Caco-2 (cell line): ENCODE measurements around the gene RPUSD4. TPM values are rescaled to one million over a fixed set of nuclear protein-coding genes. Genes with fewer than 3 reads are reported as not detected.

Experiments used
- BruUV-seq: library from RNA; stranded (reverse); fragments of 400-500 nt; replicated peaks from 2 replicates; lab custom pipeline; 2021; lab: Mats Ljungman, UMichigan
- CTCF ChIA-PET: fragments of 300-600 bp; sonication (Branson Sonifier 250); formaldehyde crosslinking; loops from one replicate; lab custom pipeline; 2022; ENCODE audit warnings: antibody characterized with exemption; lab: Charles Lee
- POLR2A ChIA-PET: fragments of 300-600 bp; sonication (Branson Sonifier 250); formaldehyde crosslinking; loops from one replicate; lab custom pipeline; 2022; ENCODE audit warnings: antibody characterized with exemption; lab: Charles Lee
- DNase-seq, 2 experiments: peaks; one replicate each; pipeline versions ENCODE4 v3.0.0 to v3.0.0-alpha.2; 2020 to 2022
- H3K27me3 ChIP-seq: replicated peaks from 2 replicates; pipeline ENCODE4 v1.6.0; 2011; ENCODE audit warnings: low read length; ENCODE audit not compliant: control insufficient read depth, insufficient read depth
- H3K36me3 ChIP-seq: 2 replicates; pipeline ENCODE4 v1.5.1; 2011; ENCODE audit warnings: low read length; ENCODE audit not compliant: control insufficient read depth, insufficient read depth
- H3K4me1 ChIP-seq: fragments of 250-450 bp; sonication (Bioruptor Pico); 2 replicates; pipeline ENCODE4 v1.5.1; 2020; ENCODE audit warnings: mild to moderate bottlenecking
- H3K4me3 ChIP-seq: 2 replicates; pipeline ENCODE4 v1.5.1; 2011; ENCODE audit warnings: low read depth, mild to moderate bottlenecking, control low read depth, low read length
- H3K9me3 ChIP-seq: fragments of 250-450 bp; sonication (Bioruptor Pico); 2 replicates; pipeline ENCODE4 v1.5.1; 2020; ENCODE audit warnings: mild to moderate bottlenecking, moderate library complexity
- H3K27ac Mint-ChIP-seq: one replicate; pipeline ENCODE4 v1.8.0; 2022; ENCODE audit warnings: mixed read lengths; ENCODE audit not compliant: unreplicated experiment
- H3K27me3 Mint-ChIP-seq: one replicate; pipeline ENCODE4 v1.8.0; 2022; ENCODE audit warnings: mixed read lengths; ENCODE audit not compliant: insufficient read depth, unreplicated experiment
- H3K36me3 Mint-ChIP-seq: one replicate; pipeline ENCODE4 v1.8.0; 2022; ENCODE audit warnings: mild to moderate bottlenecking, mixed read lengths; ENCODE audit not compliant: insufficient read depth, unreplicated experiment
- H3K4me1 Mint-ChIP-seq: one replicate; pipeline ENCODE4 v1.8.0; 2022; ENCODE audit warnings: low read depth, mixed read lengths; ENCODE audit not compliant: unreplicated experiment
- H3K4me3 Mint-ChIP-seq: one replicate; pipeline ENCODE4 v1.8.0; 2022; ENCODE audit warnings: mild to moderate bottlenecking, moderate library complexity, mixed read lengths; ENCODE audit not compliant: unreplicated experiment
- H3K9me3 Mint-ChIP-seq: one replicate; pipeline ENCODE4 v1.8.0; 2022; ENCODE audit warnings: mixed read lengths; ENCODE audit not compliant: unreplicated experiment
- CTCF ChIP-seq, 2 experiments: fragments of 200-600 bp in 1 of 2; IDR thresholded peaks; 1 replicate in 1 of 2; 2 replicates in 1 of 2; pipeline versions ENCODE4 v1.5.1 to v1.8.0; 2011 to 2022; ENCODE audit warnings: antibody characterized with exemption in 1 of 2, control low read depth in 1 of 2, inconsistent platforms in 1 of 2, low read depth in 1 of 2, low read length in 1 of 2, mild to moderate bottlenecking in 1 of 2, moderate library complexity in 1 of 2; ENCODE audit not compliant: insufficient read depth in 1 of 2, severe bottlenecking in 1 of 2, unreplicated experiment in 1 of 2
- intact Hi-C: fragments of 100-400 bp; cut with micrococcal nuclease; formaldehyde crosslinking; loops from one replicate; pipeline ENCODE4 v1.10.0; 2022; ENCODE audit not compliant: unreplicated experiment
- total RNA-seq: library from RNA; stranded (reverse); gene quantifications from 2 replicates; pipeline ENCODE4 v1.2.3, GENCODE V29; 2022

The RPUSD4 gene
- total RNA-seq, 1 experiment from 2014 or later = 74.2 TPM

- POLR2A ChIA-PET = no interaction called here
- Mint-ChIP-seq H3K9me3 (no peaks in the 10 kb centered on the region), H3K27ac (no peak overlapping the region), H3K4me1 (peaks cover 7% of the 10 kb centered on the region), H3K27me3 (no peaks in the 10 kb centered on the region), H3K4me3 (no peak overlapping the region), H3K36me3 (no peaks in the 10 kb centered on the region)
- H3K9me3 ChIP-seq = no peaks in the 10 kb centered on the region
- no peaks in the 10 kb centered on the region for H3K36me3 ChIP-seq
- intact Hi-C loops = no loop called here
- CTCF ChIA-PET = no interaction called here
- no peaks in the 10 kb centered on the region for H3K27me3 ChIP-seq
- BruUV-seq = no TSS peak
- DNase-seq = no peak
- peaks cover 5% of the 10 kb centered on the region; the same call in 1 of the 2 replicates for H3K4me1 ChIP-seq
- TF ChIP-seq CTCF (IDR thresholded peaks at IDR 0.05; ENCODE audit: insufficient read depth in 1 of 2, low read depth in 1 of 2, low read length in 1 of 2, severe bottlenecking in 1 of 2, unreplicated experiment in 1 of 2) = no peak
- H3K4me3 ChIP-seq = no peak overlapping the region
These were observed 46.1 kb downstream of the RPUSD4 start for GRCh38 chr11:126165311-126165720.

GRCh38 chr11:126164781-126165180, 46.7 kb downstream of the RPUSD4 start:
- POLR2A ChIA-PET = no interaction called here
- Histone ChIP-seq H3K36me3 (no peaks in the 10 kb centered on the region), H3K4me1 (peaks cover 10% of the 10 kb centered on the region), H3K4me3 (no peak overlapping the region), H3K9me3 (no peaks in the 10 kb centered on the region), H3K27me3 (no peaks in the 10 kb centered on the region)
- H3K4me3 Mint-ChIP-seq = no peak overlapping the region
- H3K9me3 Mint-ChIP-seq = no peaks in the 10 kb centered on the region
- no TSS peak for BruUV-seq
- no peak for DNase-seq
- no peaks in the 10 kb centered on the region for H3K27me3 Mint-ChIP-seq
- CTCF ChIA-PET = no interaction called here
- no peak overlapping the region for H3K27ac Mint-ChIP-seq
- H3K4me1 Mint-ChIP-seq = peaks cover 7% of the 10 kb centered on the region
- intact Hi-C loops = no loop called here
- no peaks in the 10 kb centered on the region for H3K36me3 Mint-ChIP-seq
- TF ChIP-seq CTCF (IDR thresholded peaks at IDR 0.05; ENCODE audit: insufficient read depth in 1 of 2, low read depth in 1 of 2, low read length in 1 of 2, severe bottlenecking in 1 of 2, unreplicated experiment in 1 of 2) = no peak

- no peak overlapping the region for H3K4me3 ChIP-seq
- intact Hi-C loops = no loop called here
These were observed 47.7 kb downstream of the RPUSD4 start for GRCh38 chr11:126163779-126164178.

More at GRCh38 chr11:126163779-126164178, 47.7 kb downstream of the RPUSD4 start:
- no TSS peak for BruUV-seq
- ChIA-PET CTCF (no interaction called here), POLR2A (no interaction called here)
- no peaks in the 10 kb centered on the region for H3K36me3 ChIP-seq
- Mint-ChIP-seq H3K4me1 (peaks cover 7% of the 10 kb centered on the region), H3K9me3 (no peaks in the 10 kb centered on the region), H3K27me3 (no peaks in the 10 kb centered on the region), H3K4me3 (no peak overlapping the region), H3K27ac (no peak overlapping the region), H3K36me3 (no peaks in the 10 kb centered on the region)
- H3K4me1 ChIP-seq = peaks cover 20% of the 10 kb centered on the region
- no peak for DNase-seq
- H3K9me3 ChIP-seq = no peaks in the 10 kb centered on the region
- H3K27me3 ChIP-seq = no peaks in the 10 kb centered on the region
- TF ChIP-seq CTCF (IDR thresholded peaks at IDR 0.05; ENCODE audit: insufficient read depth in 1 of 2, low read depth in 1 of 2, low read length in 1 of 2, severe bottlenecking in 1 of 2, unreplicated experiment in 1 of 2) = no peak
